Keratinocyte (primary cell): Measurements from ENCODE around the gene SAFB. TPM values are rescaled to one million over a fixed set of nuclear protein-coding genes. Genes with fewer than 3 reads are reported as not detected.
"Not testable (repeated sequence)": the region's sequence is repeated elsewhere in the genome, so short reads cannot be mapped to it uniquely, and the experiment has no call there.

Experiments
- DNase-seq: peaks from one replicate; pipeline ENCODE4 v3.0.0-alpha.2; 2011; ENCODE audit warnings: low read depth, missing footprints, low spot score
- FAIRE-seq: peaks from 2 replicates; lab custom pipeline; 2011; peaks lifted over from hg19 to GRCh38; lab: Jason Lieb, UNC
- H2AFZ ChIP-seq: 2 replicates; pipeline ENCODE4 v1.6.0; 2012; ENCODE audit warnings: low read length, control low read depth, inconsistent platforms; ENCODE audit not compliant: control insufficient read depth
- H3K27ac ChIP-seq: 2 replicates; pipeline ENCODE4 v1.5.1; 2011; ENCODE audit warnings: low read length; ENCODE audit not compliant: control insufficient read depth, insufficient read depth
- H3K27me3 ChIP-seq: 3 replicates; pipeline ENCODE4 v1.6.0; 2011; ENCODE audit warnings: low read length; ENCODE audit not compliant: control insufficient read depth, insufficient read depth; ENCODE audit errors: extremely low read depth
- H3K36me3 ChIP-seq, 2 experiments: 2 replicates in 1 of 2; 3 replicates in 1 of 2; pipeline ENCODE4 v1.5.1; 2011; ENCODE audit warnings: low read length in 2 of 2, mild to moderate bottlenecking in 1 of 2; ENCODE audit not compliant: control insufficient read depth in 2 of 2, insufficient read depth in 2 of 2; ENCODE audit errors: extremely low read depth in 1 of 2
- H3K4me1 ChIP-seq: 3 replicates; pipeline ENCODE4 v1.5.1; 2011; ENCODE audit warnings: low read length; ENCODE audit not compliant: control insufficient read depth, insufficient read depth; ENCODE audit errors: extremely low read depth
- H3K4me2 ChIP-seq: 3 replicates; pipeline ENCODE4 v1.6.0; 2011; ENCODE audit warnings: low read depth, low read length; ENCODE audit not compliant: control insufficient read depth, insufficient read depth; ENCODE audit errors: extremely low read depth
- H3K4me3 ChIP-seq, 3 experiments: fragments of 200-600 bp in 1 of 3; sonication (generic) in 1 of 3; 2 replicates in 2 of 3; 3 replicates in 1 of 3; pipeline ENCODE4 v1.5.1; 2011 to 2016; ENCODE audit warnings: low read length in 3 of 3, mild to moderate bottlenecking in 3 of 3, control low read depth in 2 of 3, inconsistent platforms in 1 of 3, low read depth in 1 of 3, mixed read lengths in 1 of 3, mixed run types in 1 of 3, moderate library complexity in 1 of 3; ENCODE audit not compliant: control insufficient read depth in 2 of 3, insufficient read depth in 2 of 3; ENCODE audit errors: extremely low read depth in 1 of 3
- H3K79me2 ChIP-seq: 2 replicates; pipeline ENCODE4 v1.6.0; 2012; ENCODE audit warnings: low read length; ENCODE audit not compliant: control insufficient read depth, insufficient read depth
- H3K9ac ChIP-seq: 3 replicates; pipeline ENCODE4 v1.6.0; 2011; ENCODE audit warnings: low read length; ENCODE audit not compliant: control insufficient read depth, insufficient read depth; ENCODE audit errors: extremely low read depth
- H3K9me1 ChIP-seq: 3 replicates; pipeline ENCODE4 v1.6.0; 2011; ENCODE audit warnings: low read length; ENCODE audit not compliant: control insufficient read depth, insufficient read depth; ENCODE audit errors: extremely low read depth
- H3K9me3 ChIP-seq: 2 replicates; pipeline ENCODE4 v1.5.1; 2012; ENCODE audit warnings: low read depth, low read length; ENCODE audit not compliant: control insufficient read depth
- H4K20me1 ChIP-seq: 3 replicates; pipeline ENCODE4 v1.6.0; 2011; ENCODE audit warnings: low read length; ENCODE audit not compliant: control insufficient read depth, insufficient read depth; ENCODE audit errors: extremely low read depth
- CTCF ChIP-seq, 3 experiments: IDR thresholded peaks in 1 of 3; conservative IDR thresholded peaks in 1 of 3; optimal IDR thresholded peaks in 1 of 3; 2 replicates in 2 of 3; 3 replicates in 1 of 3; pipeline versions ENCODE3 to v1.5.1; 2011; ENCODE audit warnings: low read length in 3 of 3, mild to moderate bottlenecking in 3 of 3, moderate library complexity in 2 of 3, control low read depth in 1 of 3, inconsistent platforms in 1 of 3; ENCODE audit not compliant: insufficient read depth in 2 of 3; ENCODE audit errors: extremely low read depth in 1 of 3
- EZH2 ChIP-seq: IDR thresholded peaks from one replicate; pipeline ENCODE4 v1.6.1; 2012; ENCODE audit warnings: inconsistent platforms, mild to moderate bottlenecking, low read length, moderate library complexity
- dilution Hi-C: fragments of 300-500 bp; cut with MboI; formaldehyde crosslinking; loops from one replicate; pipeline ENCODE4 v1.7.0; 2020; ENCODE audit warnings: low sequenced_read_pairs; ENCODE audit not compliant: extremely low pct_ligation_motif_present
- polyA plus RNA-seq, 5 experiments: library from polyadenylated mRNA; depleted of rRNA in 3 of 5; stranded (reverse) in 3 of 5; stranded (forward) in 1 of 5; unstranded in 1 of 5; fragments of >200 nt; gene quantifications; 1 replicate in 1 of 5; 2 replicates in 3 of 5; 3 replicates in 1 of 5; pipeline versions ENCODE4 v1.2.1 to v1.2.3, GENCODE V29; 2011 to 2012; ENCODE audit warnings: missing spikeins in 2 of 5, low read depth in 1 of 5, low replicate concordance in 1 of 5

The SAFB gene
- polyA plus RNA-seq, 1 donor (not counting 4 experiments of a cell fraction or from before 2014, with no cell fraction given): 34.0 TPM

- Histone ChIP-seq H3K9ac (no peak overlapping the region), H3K27me3 (no peaks in the 10 kb centered on the region), H3K36me3 (peaks cover 21 to 58% of the 10 kb centered on the region in 2 experiments), H3K79me2 (peaks cover 23% of the 10 kb centered on the region), H3K9me3 (no peaks in the 10 kb centered on the region), H3K4me2 (no peak overlapping the region), H3K4me3 (no peak overlapping the region), H3K9me1 (no peaks in the 10 kb centered on the region), H3K4me1 (no peaks in the 10 kb centered on the region), H3K27ac (no peak overlapping the region), H2AFZ (no peak overlapping the region), H4K20me1 (no peaks in the 10 kb centered on the region)
- no peak for DNase-seq
- dilution Hi-C loops: no loop called here
- TF ChIP-seq EZH2 (no peak), CTCF (optimal IDR thresholded peaks at IDR 0.05 in 1 of 3, IDR thresholded peaks at IDR 0.05 in 1 of 3, conservative IDR thresholded peaks at IDR 0.05 in 1 of 3; ENCODE audit: extremely low read depth in 1 of 3, insufficient read depth in 2 of 3, low read length in 3 of 3) (no peak)
- FAIRE-seq: no peak
These were observed 14.6 kb upstream of the SAFB start for GRCh38 chr19:5608291-5608690.

- H3K4me1 ChIP-seq, dilution Hi-C loops, H3K9ac ChIP-seq, H3K27me3 ChIP-seq, FAIRE-seq, H3K4me3 ChIP-seq, H4K20me1 ChIP-seq, H3K27ac ChIP-seq, DNase-seq, H2AFZ ChIP-seq, H3K9me3 ChIP-seq, H3K9me1 ChIP-seq, H3K4me2 ChIP-seq: not testable (repeated sequence)
- H3K36me3 ChIP-seq: peaks cover 25 to 58% of the 10 kb centered on the region in 2 experiments
- peaks cover 21% of the 10 kb centered on the region for H3K79me2 ChIP-seq
These were observed 14.1 kb upstream of the SAFB start for GRCh38 chr19:5608766-5609165.

DNA sequence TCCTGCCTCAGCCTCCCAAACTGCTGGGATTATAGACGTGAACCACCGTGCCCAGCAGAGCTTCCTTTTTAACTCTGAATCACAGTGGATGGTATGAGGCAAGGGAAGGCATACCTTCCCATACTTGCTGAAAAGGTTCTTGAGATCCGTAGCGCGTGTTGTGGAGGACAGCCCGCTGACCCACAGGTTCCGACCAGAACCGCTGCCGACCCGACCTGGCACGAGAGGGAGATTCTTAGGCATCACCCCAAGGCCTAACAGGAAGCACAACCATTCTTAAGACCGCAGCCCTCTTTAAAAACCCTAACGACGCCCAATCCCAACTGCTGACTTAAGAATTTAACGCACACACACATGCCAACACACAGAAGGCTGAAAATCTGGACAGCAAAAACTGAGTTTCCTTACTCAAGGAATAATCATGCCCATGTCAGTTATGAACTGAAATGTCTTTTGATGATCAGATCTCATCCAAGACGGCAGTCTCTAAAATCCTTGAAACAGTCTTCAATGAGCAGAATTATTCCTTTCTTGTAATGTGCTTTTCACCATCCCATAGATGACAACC lies 12.9 kb upstream of the SAFB start:
- no peak for DNase-seq
- Histone ChIP-seq H3K27ac (no peak overlapping the region), H3K9me1 (peaks cover 2% of the 10 kb centered on the region), H2AFZ (no peak overlapping the region), H3K79me2 (peaks cover 25% of the 10 kb centered on the region), H3K9me3 (no peaks in the 10 kb centered on the region), H3K4me1 (no peaks in the 10 kb centered on the region), H3K4me2 (no peak overlapping the region), H3K36me3 (peaks cover 27 to 60% of the 10 kb centered on the region in 2 experiments), H4K20me1 (no peaks in the 10 kb centered on the region), H3K9ac (no peak overlapping the region), H3K27me3 (no peaks in the 10 kb centered on the region), H3K4me3 (no peak overlapping the region)
- FAIRE-seq: no peak
- dilution Hi-C loops: no loop called here
- TF ChIP-seq EZH2 (no peak), CTCF (optimal IDR thresholded peaks at IDR 0.05 in 1 of 3, IDR thresholded peaks at IDR 0.05 in 1 of 3, conservative IDR thresholded peaks at IDR 0.05 in 1 of 3; ENCODE audit: extremely low read depth in 1 of 3, insufficient read depth in 2 of 3, low read length in 3 of 3) (no peak)
